Tibial nerve (tissue), 4 donors: ENCODE measurements around the gene RNF220. TPM values are rescaled to one million over a fixed set of nuclear protein-coding genes. Genes with fewer than 3 reads are reported as not detected.

Experiments used
- DNase-seq, 2 donors: peaks; one replicate each; pipeline ENCODE4 v3.0.0-alpha.2; 2019; ENCODE audit warnings: low spot score in 2 of 2
- H3K27ac ChIP-seq, 4 donors: fragments of 200-600 bp; sonication (generic) in 3 of 4; one replicate each; pipeline ENCODE4 v1.5.1; 2017 to 2019; ENCODE audit warnings: mild to moderate bottlenecking in 1 of 4
- H3K27me3 ChIP-seq, 2 donors: fragments of 200-600 bp; sonication (generic) in 1 of 2; one replicate each; pipeline versions ENCODE4 v1.5.1 to v1.6.0; 2017 to 2019
- H3K36me3 ChIP-seq, 3 donors: fragments of 200-600 bp; sonication (generic); one replicate each; pipeline ENCODE4 v1.5.1; 2018 to 2019
- H3K4me1 ChIP-seq, 4 donors: fragments of 200-600 bp; sonication (generic) in 3 of 4; one replicate each; pipeline ENCODE4 v1.5.1; 2017 to 2019
- H3K4me3 ChIP-seq, 4 donors: fragments of 200-600 bp; sonication (generic) in 3 of 4; one replicate each; pipeline ENCODE4 v1.5.1; 2017 to 2019; ENCODE audit warnings: mild to moderate bottlenecking in 1 of 4, moderate library complexity in 1 of 4
- H3K9me3 ChIP-seq, 4 donors: fragments of 200-600 bp; sonication (generic) in 3 of 4; one replicate each; pipeline ENCODE4 v1.5.1; 2017 to 2019
- EP300 ChIP-seq, 2 donors: sonication (generic); formaldehyde crosslinking; IDR thresholded peaks; one replicate each; pipeline ENCODE4 v1.6.1; 2017; ENCODE audit warnings: antibody characterized with exemption in 2 of 2, mild to moderate bottlenecking in 1 of 2
- POLR2A ChIP-seq, 2 donors: fragments of 450-650 bp; IDR thresholded peaks; one replicate each; pipeline ENCODE4 v1.6.1; 2017; ENCODE audit warnings: antibody characterized with exemption in 2 of 2, mild to moderate bottlenecking in 2 of 2, moderate library complexity in 2 of 2
- WGBS, 2 donors: methylation state at CpG; one replicate each; pipeline ENCODE4 v1.1.5; 2018; 5-methylcytosine and 5-hydroxymethylcytosine counted together
- total RNA-seq, 4 donors: library from RNA; depleted of rRNA; stranded (reverse); fragments of >200 nt; gene quantifications; one replicate each; pipeline ENCODE4 v1.1.0, GENCODE V29; 2016
- TF ChIP-seq, protein P1 (sequence below), 5 experiments: fragments of 200-600 bp in 3 of 5; fragments of 450-650 bp in 2 of 5; sonication (generic) in 3 of 5; IDR thresholded peaks; one replicate each; pipeline ENCODE4 v1.5.1; 2016 to 2019; ENCODE audit warnings: antibody characterized with exemption in 5 of 5, mild to moderate bottlenecking in 3 of 5, moderate library complexity in 2 of 5

The RNF220 gene
- total RNA-seq, 4 donors from 2014 or later: 110 to 151 (median 114) TPM

GRCh38 chr1:44670751-44671640 lies 265.9 kb downstream of the RNF220 start:
- Histone ChIP-seq H3K4me1 (peaks cover 0 to 42% (median 29%) of the 10 kb centered on the region in 4 donors), H3K27ac (peak overlapping the region in 1 of 4 donors; percentile 23), H3K9me3 (no peaks in the 10 kb centered on the region), H3K4me3 (no peak overlapping the region), H3K27me3 (no peaks in the 10 kb centered on the region), H3K36me3 (peaks cover 0 to 3% (median 0%) of the 10 kb centered on the region in 3 donors)
- TF ChIP-seq EP300 (IDR thresholded peaks at IDR 0.05): no peak
- TF ChIP-seq, protein P1, sequence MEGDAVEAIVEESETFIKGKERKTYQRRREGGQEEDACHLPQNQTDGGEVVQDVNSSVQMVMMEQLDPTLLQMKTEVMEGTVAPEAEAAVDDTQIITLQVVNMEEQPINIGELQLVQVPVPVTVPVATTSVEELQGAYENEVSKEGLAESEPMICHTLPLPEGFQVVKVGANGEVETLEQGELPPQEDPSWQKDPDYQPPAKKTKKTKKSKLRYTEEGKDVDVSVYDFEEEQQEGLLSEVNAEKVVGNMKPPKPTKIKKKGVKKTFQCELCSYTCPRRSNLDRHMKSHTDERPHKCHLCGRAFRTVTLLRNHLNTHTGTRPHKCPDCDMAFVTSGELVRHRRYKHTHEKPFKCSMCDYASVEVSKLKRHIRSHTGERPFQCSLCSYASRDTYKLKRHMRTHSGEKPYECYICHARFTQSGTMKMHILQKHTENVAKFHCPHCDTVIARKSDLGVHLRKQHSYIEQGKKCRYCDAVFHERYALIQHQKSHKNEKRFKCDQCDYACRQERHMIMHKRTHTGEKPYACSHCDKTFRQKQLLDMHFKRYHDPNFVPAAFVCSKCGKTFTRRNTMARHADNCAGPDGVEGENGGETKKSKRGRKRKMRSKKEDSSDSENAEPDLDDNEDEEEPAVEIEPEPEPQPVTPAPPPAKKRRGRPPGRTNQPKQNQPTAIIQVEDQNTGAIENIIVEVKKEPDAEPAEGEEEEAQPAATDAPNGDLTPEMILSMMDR (IDR thresholded peaks at IDR 0.05): no peak
- no peak for TF ChIP-seq POLR2A (IDR thresholded peaks at IDR 0.05)
- DNase-seq: no peak
- 82 to 83% methylated on average over 10 of the region's 10 CpGs for WGBS, 2 donors

DNA sequence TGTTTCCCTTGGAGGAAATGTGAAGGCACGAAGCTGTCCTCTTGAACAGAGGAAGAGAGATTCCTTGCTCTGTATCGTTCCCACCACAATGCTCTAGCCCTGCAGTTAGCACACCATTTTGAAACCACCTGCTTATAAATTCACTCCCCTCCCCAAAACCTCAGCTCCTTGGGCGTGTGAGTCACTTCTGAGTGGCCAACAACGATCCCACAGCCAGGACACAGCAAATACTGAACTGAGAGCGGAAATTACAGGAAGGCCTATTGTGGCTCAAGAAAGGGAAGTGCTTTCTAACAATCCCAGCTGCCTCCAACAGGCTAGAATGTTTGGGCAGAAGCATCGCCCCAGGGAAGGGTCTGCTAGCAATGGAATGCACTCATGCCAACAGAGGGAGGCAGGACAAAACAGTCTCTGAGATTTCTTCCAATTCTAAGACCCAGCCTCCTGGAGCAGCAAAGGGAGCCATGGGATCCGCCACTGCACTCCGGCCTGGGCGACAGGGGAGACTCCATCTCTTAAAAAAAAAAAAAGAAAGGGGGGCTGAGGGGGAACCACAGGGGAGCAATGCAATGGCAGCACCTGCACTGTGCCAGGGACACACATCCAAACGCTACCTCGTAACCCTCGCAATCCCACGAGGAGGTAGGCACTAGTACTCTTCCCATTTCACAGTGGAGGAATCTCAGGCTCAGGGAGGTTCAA lies 267.4 kb downstream of the RNF220 start:
- H3K27me3 ChIP-seq: no peaks in the 10 kb centered on the region
- no peak for DNase-seq
- H3K9me3 ChIP-seq: no peaks in the 10 kb centered on the region
- no peak overlapping the region for H3K4me3 ChIP-seq
- peak in 1 of 2 donors; percentile 56 for TF ChIP-seq EP300 (IDR thresholded peaks at IDR 0.05)
- TF ChIP-seq, protein P1 (IDR thresholded peaks at IDR 0.05): no peak
- TF ChIP-seq POLR2A (IDR thresholded peaks at IDR 0.05): no peak
- H3K27ac ChIP-seq: peak overlapping the region in 3 of 4 donors; percentile 93 to 99 (median 97)
- peaks cover 0 to 3% (median 0%) of the 10 kb centered on the region in 3 donors for H3K36me3 ChIP-seq
- peaks cover 0 to 56% (median 34%) of the 10 kb centered on the region in 4 donors for H3K4me1 ChIP-seq
- WGBS, 2 donors: 65% methylated on average over 13 of the region's 13 CpGs

GRCh38 chr1:44672961-44673674 lies 268.1 kb downstream of the RNF220 start:
- peaks cover 0 to 64% (median 34%) of the 10 kb centered on the region in 4 donors for H3K4me1 ChIP-seq
- H3K36me3 ChIP-seq: peaks cover 0 to 3% (median 0%) of the 10 kb centered on the region in 3 donors
- TF ChIP-seq POLR2A (IDR thresholded peaks at IDR 0.05): no peak
- TF ChIP-seq, protein P1 (IDR thresholded peaks at IDR 0.05): no peak
- no peak for TF ChIP-seq EP300 (IDR thresholded peaks at IDR 0.05)
- 65 to 66% methylated on average over 14 of the region's 14 CpGs for WGBS, 2 donors
- H3K27me3 ChIP-seq: no peaks in the 10 kb centered on the region
- H3K27ac ChIP-seq: peak overlapping the region; percentile 93 to 99 (median 98)
- no peaks in the 10 kb centered on the region for H3K9me3 ChIP-seq
- peak overlapping the region; percentile 60 to 78 (median 72) for H3K4me3 ChIP-seq
- no peak for DNase-seq

GRCh38 chr1:44673675-44674112 lies 268.6 kb downstream of the RNF220 start:
- 1 to 2% methylated on average over 16 of the region's 16 CpGs for WGBS, 2 donors
- peak overlapping the region; percentile 60 to 78 (median 72) for H3K4me3 ChIP-seq

More at GRCh38 chr1:44673675-44674112, 268.6 kb downstream of the RNF220 start:
- Histone ChIP-seq H3K9me3 (no peaks in the 10 kb centered on the region), H3K27me3 (no peaks in the 10 kb centered on the region), H3K4me1 (peaks cover 0 to 69% (median 34%) of the 10 kb centered on the region in 4 donors), H3K36me3 (peaks cover 0 to 3% (median 0%) of the 10 kb centered on the region in 3 donors), H3K27ac (peak overlapping the region; percentile 93 to 99 (median 98))
- TF ChIP-seq EP300 (IDR thresholded peaks at IDR 0.05): peak in 1 of 2 donors; percentile 71
- no peak for TF ChIP-seq POLR2A (IDR thresholded peaks at IDR 0.05)
- DNase-seq: no peak
